OCI-LY3 (cell line): ENCODE measurements around the gene HOXA4.

Source experiments
- H2AFZ ChIP-seq: fragments of 200-600, 300-600 bp; shearing (Covaris generic); 2 replicates; pipeline ENCODE4 v1.6.0; 2014; ENCODE audit warnings: antibody characterized with exemption, low read depth, low read length
- H3K27ac ChIP-seq: fragments of 200-600, 300-600 bp; sonication (generic); 2 replicates; pipeline ENCODE4 v1.5.1; 2014; ENCODE audit warnings: mild to moderate bottlenecking, low read length, moderate library complexity, mixed read lengths
- H3K27me3 ChIP-seq: fragments of 200-600, 300-600 bp; sonication (generic); 2 replicates; pipeline ENCODE4 v1.6.1; 2014; ENCODE audit warnings: low read depth, low read length, mixed read lengths
- H3K36me3 ChIP-seq: fragments of 200-600, 300-600 bp; sonication (generic); replicated peaks from 2 replicates; pipeline ENCODE3; 2014; ENCODE audit warnings: low read depth, low read length, mixed read lengths
- H3K4me1 ChIP-seq: fragments of 300-600, 200-600 bp; sonication (generic); 2 replicates; pipeline ENCODE4 v1.6.1; 2014; ENCODE audit warnings: low read length, mixed read lengths
- H3K4me2 ChIP-seq: fragments of 200-600, 300-600 bp; sonication (generic); 2 replicates; pipeline ENCODE4 v1.6.1; 2014; ENCODE audit warnings: low read length, mixed read lengths
- H3K4me3 ChIP-seq: fragments of 300-600, 200-600 bp; sonication (generic); 2 replicates; pipeline ENCODE4 v1.5.1; 2014; ENCODE audit warnings: antibody characterized with exemption, mild to moderate bottlenecking, low read length, moderate library complexity
- H3K79me2 ChIP-seq: fragments of 300-600, 200-600 bp; shearing (Covaris generic); 2 replicates; pipeline ENCODE4 v1.6.1; 2014; ENCODE audit warnings: mild to moderate bottlenecking, low read length, mixed read lengths
- H3K9ac ChIP-seq: fragments of 300-600, 200-600 bp; shearing (Covaris generic); 2 replicates; pipeline ENCODE4 v1.6.0; 2014; ENCODE audit warnings: mild to moderate bottlenecking, low read length, moderate library complexity
- H3K9me3 ChIP-seq: fragments of 200-600, 300-600 bp; shearing (Covaris generic); 2 replicates; pipeline ENCODE4 v1.6.1; 2014; ENCODE audit warnings: low read length, mixed read lengths; ENCODE audit not compliant: insufficient read depth
- H4K20me1 ChIP-seq: fragments of 200-600, 300-600 bp; sonication (generic); 2 replicates; pipeline ENCODE4 v1.6.1; 2016; ENCODE audit warnings: low read length, mixed read lengths; ENCODE audit not compliant: insufficient read depth
- CTCF ChIP-seq: fragments of 200-600, 300-600 bp; sonication (generic); IDR thresholded peaks from 2 replicates; pipeline ENCODE4 v1.5.1; 2014; ENCODE audit warnings: antibody characterized with exemption, low read length, low read depth
- EZH2phosphoT487 ChIP-seq: fragments of 200-600 bp; shearing (Covaris generic); IDR thresholded peaks from 2 replicates; pipeline ENCODE4 v1.6.1; 2018; ENCODE audit warnings: antibody characterized with exemption, mixed run types, low read depth

Gene HOXA4

GRCh38 chr7:27138472-27138871, 7.9 kb upstream of the HOXA4 start:
- no peak overlapping the region for H2AFZ ChIP-seq
- H3K36me3 ChIP-seq: no peaks in the 10 kb centered on the region
- TF ChIP-seq CTCF: no peak
- TF ChIP-seq EZH2phosphoT487: no peak
- H3K4me3 ChIP-seq: no peak overlapping the region
- no peak overlapping the region for H3K4me2 ChIP-seq
- H3K27ac ChIP-seq: no peak overlapping the region
- H4K20me1 ChIP-seq: peaks cover 7% of the 10 kb centered on the region; the same call in 1 of the 2 replicates
- peaks cover 6% of the 10 kb centered on the region for H3K27me3 ChIP-seq
- H3K9me3 ChIP-seq: no peaks in the 10 kb centered on the region
- no peaks in the 10 kb centered on the region for H3K79me2 ChIP-seq
- no peak overlapping the region for H3K9ac ChIP-seq
- peaks cover 31% of the 10 kb centered on the region for H3K4me1 ChIP-seq

GRCh38 chr7:27137640-27138315, 7.2 kb upstream of the HOXA4 start:
- H3K27ac ChIP-seq: no peak overlapping the region
- H2AFZ ChIP-seq: no peak overlapping the region
- peaks cover 7% of the 10 kb centered on the region; the same call in 1 of the 2 replicates for H4K20me1 ChIP-seq
- H3K27me3 ChIP-seq: peaks cover 6% of the 10 kb centered on the region
- no peak for TF ChIP-seq EZH2phosphoT487
- no peak for TF ChIP-seq CTCF
- H3K9me3 ChIP-seq: no peaks in the 10 kb centered on the region
- H3K9ac ChIP-seq: no peak overlapping the region
- no peak overlapping the region for H3K4me3 ChIP-seq
- no peak overlapping the region for H3K4me2 ChIP-seq
- H3K4me1 ChIP-seq: peaks cover 31% of the 10 kb centered on the region
- no peaks in the 10 kb centered on the region for H3K36me3 ChIP-seq
- no peaks in the 10 kb centered on the region for H3K79me2 ChIP-seq

GRCh38 chr7:27134392-27134791, 3.8 kb upstream of the HOXA4 start:
- H3K4me2 ChIP-seq: peak overlapping the region; percentile 87
- H3K36me3 ChIP-seq: no peaks in the 10 kb centered on the region
- no peak for TF ChIP-seq CTCF
- TF ChIP-seq EZH2phosphoT487: no peak
- no peak overlapping the region for H3K27ac ChIP-seq
- H3K4me1 ChIP-seq: peaks cover 28% of the 10 kb centered on the region
- H3K79me2 ChIP-seq: no peaks in the 10 kb centered on the region
- peak overlapping the region; percentile 21 for H3K4me3 ChIP-seq
- H3K9me3 ChIP-seq: no peaks in the 10 kb centered on the region
- peaks cover 7% of the 10 kb centered on the region; the same call in 1 of the 2 replicates for H4K20me1 ChIP-seq
- H2AFZ ChIP-seq: no peak overlapping the region
- no peak overlapping the region for H3K9ac ChIP-seq
- peaks cover 6% of the 10 kb centered on the region for H3K27me3 ChIP-seq

GRCh38 chr7:27133409-27134231, 3.1 kb upstream of the HOXA4 start:
- Histone ChIP-seq H3K27me3 (peaks cover 6% of the 10 kb centered on the region), H3K4me1 (peaks cover 28% of the 10 kb centered on the region), H4K20me1 (peaks cover 7% of the 10 kb centered on the region; the same call in 1 of the 2 replicates), H3K9ac (no peak overlapping the region), H3K36me3 (no peaks in the 10 kb centered on the region), H3K9me3 (no peaks in the 10 kb centered on the region), H3K4me3 (no peak overlapping the region), H3K79me2 (no peaks in the 10 kb centered on the region), H3K27ac (no peak overlapping the region), H3K4me2 (peak overlapping the region; percentile 87; the same call in 1 of the 2 replicates), H2AFZ (no peak overlapping the region)
- no peak for TF ChIP-seq CTCF
- TF ChIP-seq EZH2phosphoT487: no peak
